DND-41 (cell line): ENCODE data around the gene SRD5A1.

ENCODE experiments used
- ATAC-seq: fragments of 200-7000 bp; cut with Tn5 transposase; 3 replicates; pipeline ENCODE4 v1.9.1; 2021; ENCODE audit warnings: low read depth; ENCODE audit not compliant: insufficient read depth
- DNase-seq: peaks from one replicate; pipeline ENCODE4 v3.0.0-alpha.2; 2020
- H2AFZ ChIP-seq: 2 replicates; pipeline ENCODE4 v1.6.0; 2012; ENCODE audit warnings: low read depth, low read length
- H3K27ac ChIP-seq: 2 replicates; pipeline ENCODE4 v1.5.1; 2012; ENCODE audit warnings: low read length, inconsistent platforms
- H3K27me3 ChIP-seq: fragments of 200-600 bp; sonication (generic); 2 replicates; pipeline ENCODE4 v1.6.0; 2012; ENCODE audit warnings: low read length, mild to moderate bottlenecking, inconsistent platforms; ENCODE audit not compliant: insufficient read depth, poor library complexity
- H3K36me3 ChIP-seq: 2 replicates; pipeline ENCODE4 v1.5.1; 2012; ENCODE audit warnings: low read length, inconsistent platforms; ENCODE audit not compliant: insufficient read depth
- H3K4me1 ChIP-seq: 2 replicates; pipeline ENCODE4 v1.5.1; 2012; ENCODE audit warnings: mild to moderate bottlenecking, low read length; ENCODE audit not compliant: insufficient read depth
- H3K4me2 ChIP-seq: 2 replicates; pipeline ENCODE4 v1.6.0; 2012; ENCODE audit warnings: mild to moderate bottlenecking, moderate library complexity, low read length, inconsistent platforms; ENCODE audit not compliant: insufficient read depth
- H3K4me3 ChIP-seq, 2 experiments: fragments of 200-600 bp in 1 of 2; shearing (Covaris generic) in 1 of 2; 2 replicates each; pipeline ENCODE4 v1.5.1; 2012 to 2016; ENCODE audit warnings: inconsistent platforms in 2 of 2, low read length in 2 of 2, mild to moderate bottlenecking in 2 of 2, low read depth in 1 of 2, moderate library complexity in 1 of 2
- H3K79me2 ChIP-seq: 2 replicates; pipeline ENCODE4 v1.6.0; 2012; ENCODE audit warnings: low read length, inconsistent platforms; ENCODE audit not compliant: insufficient read depth
- H3K9ac ChIP-seq: 2 replicates; pipeline ENCODE4 v1.6.0; 2012; ENCODE audit warnings: low read depth, mild to moderate bottlenecking, inconsistent platforms, low read length, moderate library complexity
- H3K9me3 ChIP-seq: 2 replicates; pipeline ENCODE4 v1.5.1; 2012; ENCODE audit warnings: low read length, moderate library complexity, mild to moderate bottlenecking, inconsistent platforms; ENCODE audit not compliant: insufficient read depth, severe bottlenecking
- H4K20me1 ChIP-seq: 2 replicates; pipeline ENCODE4 v1.6.0; 2012; ENCODE audit warnings: low read length; ENCODE audit not compliant: insufficient read depth
- CTCF ChIP-seq: IDR thresholded peaks from 2 replicates; pipeline ENCODE4 v1.5.1; 2012; ENCODE audit warnings: borderline replicate concordance, low read length, moderate library complexity, mild to moderate bottlenecking; ENCODE audit not compliant: poor library complexity, severe bottlenecking; ENCODE audit errors: extremely low read depth
- EZH2 ChIP-seq: IDR thresholded peaks from 3 replicates; pipeline ENCODE4 v1.6.1; 2012; ENCODE audit warnings: borderline replicate concordance, low read depth, mild to moderate bottlenecking, moderate library complexity, low read length, inconsistent platforms; ENCODE audit not compliant: severe bottlenecking

The SRD5A1 gene

GRCh38 chr5:6676702-6677101, 43.5 kb downstream of the SRD5A1 start:
- Histone ChIP-seq H2AFZ (no peak overlapping the region), H3K4me2 (no peak overlapping the region), H3K4me3 (no peak overlapping the region), H3K27me3 (no peaks in the 10 kb centered on the region), H4K20me1 (no peaks in the 10 kb centered on the region), H3K27ac (no peak overlapping the region), H3K79me2 (no peaks in the 10 kb centered on the region), H3K9me3 (no peaks in the 10 kb centered on the region), H3K4me1 (no peaks in the 10 kb centered on the region), H3K36me3 (no peaks in the 10 kb centered on the region), H3K9ac (no peak overlapping the region)
- TF ChIP-seq CTCF (no peak), EZH2 (no peak)
- no peak for DNase-seq
- ATAC-seq = no peak

GRCh38 chr5:6678385-6678784, 45.1 kb downstream of the SRD5A1 start:
- ATAC-seq (no peak), DNase-seq (no peak)
- H4K20me1 ChIP-seq = no peaks in the 10 kb centered on the region
- no peak overlapping the region for H3K4me3 ChIP-seq
- no peaks in the 10 kb centered on the region for H3K27me3 ChIP-seq
- no peak overlapping the region for H3K4me2 ChIP-seq
- no peaks in the 10 kb centered on the region for H3K4me1 ChIP-seq
- no peaks in the 10 kb centered on the region for H3K9me3 ChIP-seq
- no peaks in the 10 kb centered on the region for H3K79me2 ChIP-seq
- no peaks in the 10 kb centered on the region for H3K36me3 ChIP-seq
- H3K27ac ChIP-seq = no peak overlapping the region
- TF ChIP-seq EZH2 = no peak
- no peak for TF ChIP-seq CTCF
- H2AFZ ChIP-seq = no peak overlapping the region
- H3K9ac ChIP-seq = no peak overlapping the region

GRCh38 chr5:6680922-6681321, 47.7 kb downstream of the SRD5A1 start:
- Histone ChIP-seq H2AFZ (no peak overlapping the region), H3K9ac (no peak overlapping the region), H4K20me1 (peaks cover 4% of the 10 kb centered on the region), H3K27ac (no peak overlapping the region), H3K4me2 (no peak overlapping the region), H3K36me3 (no peaks in the 10 kb centered on the region), H3K4me3 (no peak overlapping the region), H3K4me1 (no peaks in the 10 kb centered on the region), H3K27me3 (peaks cover 1% of the 10 kb centered on the region), H3K9me3 (no peaks in the 10 kb centered on the region), H3K79me2 (no peaks in the 10 kb centered on the region)
- ATAC-seq (no peak), DNase-seq (no peak)
- no peak for TF ChIP-seq CTCF
- TF ChIP-seq EZH2 = no peak

- no peak overlapping the region for H3K9ac ChIP-seq
- H3K4me3 ChIP-seq = no peak overlapping the region
These were observed 48.4 kb downstream of the SRD5A1 start for GRCh38 chr5:6681682-6682081.

More at GRCh38 chr5:6681682-6682081, 48.4 kb downstream of the SRD5A1 start:
- DNase-seq = no peak
- Histone ChIP-seq H3K9me3 (no peaks in the 10 kb centered on the region), H3K79me2 (no peaks in the 10 kb centered on the region), H2AFZ (no peak overlapping the region), H3K4me2 (no peak overlapping the region), H3K4me1 (no peaks in the 10 kb centered on the region), H3K27me3 (peaks cover 3% of the 10 kb centered on the region), H3K36me3 (no peaks in the 10 kb centered on the region), H4K20me1 (peaks cover 8% of the 10 kb centered on the region), H3K27ac (no peak overlapping the region)
- no peak for ATAC-seq
- no peak for TF ChIP-seq EZH2
- no peak for TF ChIP-seq CTCF
